H7 (cell line): ENCODE data around the gene CEP78. TPM values are rescaled to one million over a fixed set of nuclear protein-coding genes. Genes with fewer than 3 reads are reported as not detected.

ENCODE experiments used
- DNase-seq: peaks from one replicate; pipeline ENCODE4 v3.0.0; 2012
- H3K27me3 ChIP-seq: 2 replicates; pipeline ENCODE4 v1.6.0; 2011; ENCODE audit warnings: mild to moderate bottlenecking, low read length; ENCODE audit not compliant: control insufficient read depth, insufficient read depth
- H3K36me3 ChIP-seq: replicated peaks from 2 replicates; pipeline ENCODE4 v1.5.1; 2011; ENCODE audit warnings: low read length; ENCODE audit not compliant: control insufficient read depth, insufficient read depth
- H3K4me3 ChIP-seq: 2 replicates; pipeline ENCODE4 v1.5.1; 2011; ENCODE audit warnings: low read depth, mild to moderate bottlenecking, control low read depth, low read length, moderate library complexity; ENCODE audit not compliant: insufficient read depth
- total RNA-seq: library from RNA; depleted of rRNA; stranded (reverse); fragments of >200 nt; shearing (Covaris generic); gene quantifications from 2 replicates; pipeline ENCODE4 v1.2.3, GENCODE V29; 2014

Gene CEP78
- total RNA-seq, 1 experiment from 2014 or later = 31.0 TPM

- Histone ChIP-seq H3K27me3 (no peaks in the 10 kb centered on the region), H3K4me3 (no peak overlapping the region), H3K36me3 (peaks cover 40% of the 10 kb centered on the region)
- DNase-seq = no peak
Measured at GRCh38 chr9:78300209-78300608, 64.3 kb downstream of the CEP78 start.

GRCh38 chr9:78301466-78301865 lies 65.6 kb downstream of the CEP78 start:
- Histone ChIP-seq H3K4me3 (no peak overlapping the region), H3K27me3 (no peaks in the 10 kb centered on the region), H3K36me3 (peaks cover 52% of the 10 kb centered on the region)
- no peak for DNase-seq

GRCh38 chr9:78303377-78304062 lies 67.6 kb downstream of the CEP78 start:
- Histone ChIP-seq H3K4me3 (no peak overlapping the region), H3K36me3 (peaks cover 67% of the 10 kb centered on the region), H3K27me3 (no peaks in the 10 kb centered on the region)
- no peak for DNase-seq

- H3K4me3 ChIP-seq = no peak overlapping the region
- peaks cover 71% of the 10 kb centered on the region for H3K36me3 ChIP-seq
- DNase-seq = no peak
- H3K27me3 ChIP-seq = no peaks in the 10 kb centered on the region
Measured at GRCh38 chr9:78304357-78304756, 68.5 kb downstream of the CEP78 start.

GRCh38 chr9:78306222-78307076 lies 70.6 kb downstream of the CEP78 start:
- H3K36me3 ChIP-seq = peaks cover 73% of the 10 kb centered on the region
- DNase-seq = no peak
- H3K4me3 ChIP-seq = no peak overlapping the region
- no peaks in the 10 kb centered on the region for H3K27me3 ChIP-seq

GRCh38 chr9:78307360-78307759 lies 71.5 kb downstream of the CEP78 start:
- Histone ChIP-seq H3K36me3 (peaks cover 74% of the 10 kb centered on the region), H3K27me3 (no peaks in the 10 kb centered on the region), H3K4me3 (no peak overlapping the region)
- no peak for DNase-seq

- peaks cover 70% of the 10 kb centered on the region for H3K36me3 ChIP-seq
- no peaks in the 10 kb centered on the region for H3K27me3 ChIP-seq
- no peak for DNase-seq
- H3K4me3 ChIP-seq = no peak overlapping the region
Measured at GRCh38 chr9:78309066-78309465, 73.2 kb downstream of the CEP78 start.

- Histone ChIP-seq H3K36me3 (peaks cover 66% of the 10 kb centered on the region), H3K27me3 (no peaks in the 10 kb centered on the region), H3K4me3 (no peak overlapping the region)
- DNase-seq = no peak
Measured at GRCh38 chr9:78311075-78311474, 75.2 kb downstream of the CEP78 start.

GRCh38 chr9:78311886-78312524 lies 76.1 kb downstream of the CEP78 start:
- DNase-seq = no peak
- H3K27me3 ChIP-seq = no peaks in the 10 kb centered on the region
- H3K4me3 ChIP-seq = no peak overlapping the region
- H3K36me3 ChIP-seq = peaks cover 66% of the 10 kb centered on the region

- DNase-seq = no peak
- Histone ChIP-seq H3K4me3 (no peak overlapping the region), H3K36me3 (peaks cover 71% of the 10 kb centered on the region), H3K27me3 (no peaks in the 10 kb centered on the region)
Measured at GRCh38 chr9:78314550-78314949, 78.7 kb downstream of the CEP78 start.

GRCh38 chr9:78314953-78315870 lies 79.3 kb downstream of the CEP78 start:
- no peak for DNase-seq
- no peaks in the 10 kb centered on the region for H3K27me3 ChIP-seq
- H3K36me3 ChIP-seq = peaks cover 70% of the 10 kb centered on the region
- no peak overlapping the region for H3K4me3 ChIP-seq

- H3K27me3 ChIP-seq = no peaks in the 10 kb centered on the region
- peaks cover 69% of the 10 kb centered on the region for H3K36me3 ChIP-seq
- DNase-seq = peak; percentile 34
- H3K4me3 ChIP-seq = no peak overlapping the region
Measured at GRCh38 chr9:78316166-78316892, 80.5 kb downstream of the CEP78 start.

- H3K4me3 ChIP-seq = no peak overlapping the region
- DNase-seq = no peak
- no peaks in the 10 kb centered on the region for H3K27me3 ChIP-seq
- peaks cover 71% of the 10 kb centered on the region for H3K36me3 ChIP-seq
Measured at GRCh38 chr9:78319197-78320029, 83.5 kb downstream of the CEP78 start.
